H1 (cell line): ENCODE measurements around the gene STK32C. TPM values are rescaled to one million over a fixed set of nuclear protein-coding genes. Genes with fewer than 3 reads are reported as not detected.

ENCODE experiments used
- NANOG ChIP-seq: IDR thresholded peaks from 2 replicates; pipeline ENCODE4 v1.6.1; 2011; ENCODE audit warnings: low read length, low read depth, mild to moderate bottlenecking, inconsistent platforms; ENCODE audit not compliant: insufficient read depth, poor library complexity, severe bottlenecking
- RAD21 ChIP-seq, 2 experiments: IDR thresholded peaks in 1 of 2; conservative IDR thresholded peaks in 1 of 2; 2 replicates each; pipeline ENCODE4 v1.6.1; 2011; ENCODE audit warnings: low read depth in 2 of 2, low read length in 2 of 2, improper control_type of control experiment in 1 of 2, inconsistent platforms in 1 of 2, mild to moderate bottlenecking in 1 of 2, moderate library complexity in 1 of 2
- USF2 ChIP-seq: IDR thresholded peaks from 2 replicates; pipeline ENCODE4 v1.6.1; 2011; ENCODE audit warnings: low read length, improper control_type of control experiment
- ZNF274 ChIP-seq: IDR thresholded peaks from 2 replicates; pipeline ENCODE4 v1.7.0; 2012; ENCODE audit warnings: low read length, borderline replicate concordance; ENCODE audit errors: extremely low read depth
- polyA plus RNA-seq, 7 experiments: library from polyadenylated mRNA; depleted of rRNA in 3 of 7; stranded (reverse) in 5 of 7; unstranded in 2 of 7; fragments of >200 nt in 5 of 7; fragments of 200-250 nt in 2 of 7; gene quantifications; 1 replicate in 5 of 7; 2 replicates in 1 of 7; 4 replicates in 1 of 7; pipeline versions ENCODE4 v1.2.1 to v1.2.3, GENCODE V29; 2011 to 2013; ENCODE audit warnings: missing spikeins in 2 of 7, mixed read lengths in 2 of 7
- total RNA-seq: library from RNA; stranded (reverse); fragmentation: NEBNext Ultra II Directional; extraction: Animal tissue kit (Norgen Biotek cat#: 25700); gene quantifications from 2 replicates; pipeline ENCODE4 v1.2.1, GENCODE V29; 2021

Gene STK32C
- total and polyA plus RNA-seq, 2 of the 8 experiments (the other 6 are each of a cell fraction or from before 2014, with no cell fraction given) = 10.6 to 15.6 TPM

DNA sequence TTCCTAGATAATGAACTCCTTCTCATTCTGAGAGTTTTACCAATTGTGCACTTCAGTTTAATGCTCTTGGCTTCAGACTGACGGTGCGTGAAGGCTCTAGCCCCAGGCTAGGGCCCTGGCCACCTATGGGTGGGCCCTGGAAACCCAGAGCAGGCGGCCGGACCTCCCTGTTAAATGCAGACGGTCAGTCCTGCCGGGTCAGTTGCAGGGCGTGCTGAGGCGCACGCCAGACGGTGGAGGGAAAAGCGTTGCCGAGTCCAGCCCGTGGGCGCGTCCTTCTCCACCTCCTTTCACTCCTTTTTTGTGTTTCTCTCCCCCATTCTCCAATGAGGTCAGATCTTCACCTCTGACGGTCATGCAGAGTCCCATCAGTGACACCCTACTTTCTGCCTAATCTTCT is 118.7 kb downstream of the STK32C start (continued):
- TF ChIP-seq ZNF274 (no peak), USF2 (no peak), NANOG (no peak), RAD21 (IDR thresholded peaks at IDR 0.05 in 1 of 2, conservative IDR thresholded peaks at IDR 0.05 in 1 of 2; ENCODE audit: low read depth in 2 of 2, low read length in 2 of 2) (no peak)
